GM04504 (cell line): ENCODE results near the gene HSD17B1.
"Not testable (repeated sequence)": the region's sequence is repeated elsewhere in the genome, so short reads cannot be mapped to it uniquely, and the experiment has no call there.

ENCODE experiments used
- DNase-seq: peaks from one replicate; pipeline ENCODE4 v3.0.0-alpha.2; 2012; ENCODE audit warnings: low read depth

Gene HSD17B1

GRCh38 chr17:42552736-42553135 lies at the start of gene HSD17B1:
HSD17B1 (plus strand) TSS chr17:42552923; CDS start chr17:42552934, 11 bp downstream.
- DNase-seq, result not testable (repeated sequence)

DNA sequence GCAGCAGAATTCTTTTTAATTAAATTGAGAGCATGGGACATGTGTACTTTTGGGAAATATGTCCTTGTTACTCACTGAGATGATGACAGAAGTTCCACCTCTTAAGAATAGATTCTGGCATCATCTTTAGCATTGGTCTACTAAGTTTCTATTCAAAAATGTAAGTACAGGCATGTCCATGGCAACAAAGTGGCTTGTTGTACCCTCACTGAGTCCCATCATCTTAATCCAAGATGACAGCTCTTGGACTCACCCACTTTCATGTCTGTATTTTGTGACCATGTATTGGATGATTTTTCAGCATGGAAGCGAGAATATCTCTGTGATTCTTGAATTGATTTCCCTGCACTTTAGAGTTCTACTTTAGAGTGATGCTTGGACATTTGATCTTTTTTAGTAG lies 49.8 kb upstream of the HSD17B1 start:
- no peak for DNase-seq

DNA sequence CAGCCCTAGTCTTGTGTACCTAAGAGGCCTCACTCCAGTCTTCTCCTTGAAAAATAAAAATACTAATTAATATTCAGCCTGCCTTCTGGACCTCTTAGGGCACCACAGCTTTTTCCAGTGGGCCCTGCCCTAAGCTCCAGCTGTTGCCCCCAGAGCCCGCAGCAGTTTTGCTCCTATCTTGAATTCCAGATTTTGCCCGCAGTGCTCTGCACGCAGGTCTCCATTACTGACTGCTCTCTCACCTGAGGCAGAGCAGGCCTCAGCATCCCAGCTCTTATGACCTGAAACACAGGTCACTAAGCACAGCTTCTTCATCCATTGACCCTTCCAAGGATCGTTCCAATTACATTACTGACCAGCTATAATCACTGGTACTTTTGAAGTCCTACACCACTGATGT lies 45.1 kb upstream of the HSD17B1 start:
- no peak for DNase-seq

DNA sequence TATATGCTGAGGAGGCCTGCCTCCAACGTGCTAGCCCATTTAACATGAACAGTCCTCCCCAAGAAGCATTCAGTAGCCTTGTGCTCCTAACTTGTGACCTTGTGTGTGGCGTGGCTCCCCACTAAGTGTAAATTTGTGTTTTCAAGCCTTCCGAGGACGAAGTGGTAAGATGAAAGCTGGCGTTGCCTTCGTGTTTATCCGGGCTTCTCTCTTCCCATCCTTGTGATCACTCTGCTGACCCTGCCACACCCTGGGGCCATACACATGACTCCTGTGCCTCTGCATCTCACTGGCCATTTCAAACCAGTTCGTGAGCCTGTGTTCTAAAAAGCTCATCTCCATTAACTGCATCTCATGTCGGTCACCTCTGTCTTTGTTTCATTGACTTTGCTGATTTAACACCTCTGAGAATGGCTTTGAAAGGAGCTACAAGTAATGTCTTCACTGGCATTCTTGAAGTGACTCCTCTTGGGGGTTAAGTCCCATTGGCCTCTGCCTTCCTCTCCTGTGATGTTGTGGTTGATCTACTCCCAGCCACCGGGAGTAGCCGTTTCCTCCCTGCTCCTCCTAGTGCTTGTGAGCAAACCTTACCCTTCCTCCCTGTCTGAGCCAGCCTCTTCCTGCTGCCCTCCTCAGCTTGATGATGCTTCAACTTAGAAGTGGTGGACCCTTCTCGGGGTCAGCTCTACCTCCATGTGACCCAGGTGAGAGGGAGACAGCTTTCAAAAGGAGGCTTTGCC lies 44.1 kb upstream of the HSD17B1 start:
- no peak for DNase-seq

DNA sequence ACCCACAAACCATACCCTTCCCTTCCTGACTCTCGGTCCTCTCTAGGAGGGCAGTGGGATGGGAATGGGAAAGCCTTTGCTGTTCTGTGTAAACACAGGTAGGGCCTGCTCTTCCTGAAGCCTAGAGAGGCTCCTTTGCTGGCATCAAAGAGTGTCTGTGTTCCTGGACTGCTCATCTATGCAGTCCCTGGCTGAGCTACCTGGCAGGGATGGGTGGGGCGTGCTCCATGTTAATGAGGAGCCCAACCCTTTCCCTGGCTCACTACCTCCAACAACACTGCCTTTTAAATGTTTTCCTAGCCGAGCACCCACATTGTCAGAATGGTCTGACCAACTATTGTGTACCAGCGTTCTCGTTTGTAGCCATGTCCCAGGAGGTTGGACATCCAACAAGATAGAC lies 43.3 kb upstream of the HSD17B1 start:
- DNase-seq, result no peak

DNA sequence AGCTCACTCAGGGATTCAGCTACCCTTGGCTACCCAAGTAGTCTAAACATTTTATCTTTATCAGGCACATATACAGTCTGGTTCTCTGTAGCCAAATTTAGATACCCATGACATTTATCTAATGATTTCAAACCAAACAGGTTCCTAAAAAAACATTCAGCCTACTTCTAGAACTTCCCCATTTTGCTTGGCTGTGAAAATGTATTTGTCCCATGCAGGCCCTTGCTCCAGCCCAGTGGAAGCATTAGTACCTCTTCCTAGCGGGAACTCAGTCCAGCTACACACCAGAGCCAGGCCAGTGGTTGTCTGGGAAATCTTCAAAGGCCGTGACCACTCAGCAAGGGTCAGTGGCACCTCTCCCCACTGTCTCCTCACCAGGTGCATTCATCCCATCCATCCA lies 42.9 kb upstream of the HSD17B1 start:
- DNase-seq, result no peak

GRCh38 chr17:42512246-42512645 lies 40.5 kb upstream of the HSD17B1 start:
- no peak for DNase-seq

DNA sequence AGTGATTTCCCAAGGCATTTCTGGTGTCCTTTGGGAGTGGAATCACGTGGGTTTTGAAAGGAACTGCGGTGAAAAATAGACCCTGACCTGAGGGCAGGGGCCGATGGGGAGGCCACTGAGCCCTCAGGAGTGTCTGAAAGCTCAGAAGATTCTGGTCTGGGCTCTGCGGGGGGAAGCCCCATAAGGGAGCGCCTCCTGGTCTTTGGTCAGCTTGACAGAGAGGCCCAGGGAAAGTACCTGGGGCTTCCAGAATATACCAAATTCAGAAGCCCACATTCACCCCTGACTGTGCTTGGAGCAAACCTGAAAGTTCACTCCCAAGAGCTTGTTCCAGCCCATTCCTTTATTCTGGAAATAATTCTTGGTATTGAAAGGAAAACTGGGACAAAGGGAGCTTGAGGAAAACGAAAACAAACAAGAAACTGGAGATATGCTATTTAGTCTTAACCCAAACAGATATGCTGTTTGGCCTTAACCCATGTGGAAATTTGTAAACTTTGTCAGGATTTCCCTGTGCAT lies 39.9 kb upstream of the HSD17B1 start:
- DNase-seq, result no peak

GRCh38 chr17:42513686-42514085 lies 39.0 kb upstream of the HSD17B1 start:
- no peak for DNase-seq

DNA sequence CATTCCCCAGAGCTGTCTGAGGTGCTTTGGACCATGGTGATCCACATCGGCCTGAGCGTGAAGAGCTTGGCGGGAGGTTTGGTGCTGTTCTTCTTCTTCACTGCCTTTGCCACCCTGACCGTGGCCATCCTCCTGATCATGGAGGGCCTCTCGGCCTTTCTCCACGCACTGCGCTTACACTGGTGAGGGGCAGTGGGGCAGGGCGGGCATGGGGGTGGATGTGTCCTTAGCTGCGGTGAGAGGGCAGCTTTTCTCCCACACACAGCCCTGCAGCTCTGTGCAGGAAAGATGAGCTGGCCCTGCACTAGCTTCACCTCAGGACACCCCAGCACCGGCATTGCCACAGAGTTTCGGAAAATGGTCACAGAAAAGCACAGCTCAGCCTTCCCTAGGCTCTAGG lies 38.4 kb upstream of the HSD17B1 start:
- DNase-seq, result no peak

DNA sequence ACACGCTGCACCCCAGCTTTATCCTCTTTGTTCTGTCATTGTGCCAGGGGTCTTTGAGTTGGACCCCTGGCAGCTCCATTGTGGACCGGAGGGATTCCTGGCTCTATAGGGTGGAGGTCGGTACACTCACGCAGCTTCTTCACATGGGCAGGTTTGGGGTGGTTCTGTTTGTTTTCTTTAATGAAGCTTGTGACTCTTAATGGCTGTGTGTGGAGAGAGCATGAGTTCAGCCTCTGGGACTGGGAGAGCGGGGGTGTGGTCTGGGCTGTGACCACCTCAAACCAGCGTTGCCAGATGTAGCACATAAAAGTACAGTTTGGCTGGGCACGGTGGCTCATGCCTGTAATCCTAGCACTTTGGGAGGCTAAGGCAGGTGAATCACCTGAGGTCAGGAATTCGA lies 37.9 kb upstream of the HSD17B1 start:
- no peak for DNase-seq

GRCh38 chr17:42517516-42517915 lies 35.2 kb upstream of the HSD17B1 start:
- DNase-seq, result peak; percentile 89

- DNase-seq, result peak; percentile 96
These were observed 34.5 kb upstream of the HSD17B1 start for GRCh38 chr17:42518046-42518754.

- no peak for DNase-seq
These were observed 33.8 kb upstream of the HSD17B1 start for GRCh38 chr17:42518755-42519545.

DNA sequence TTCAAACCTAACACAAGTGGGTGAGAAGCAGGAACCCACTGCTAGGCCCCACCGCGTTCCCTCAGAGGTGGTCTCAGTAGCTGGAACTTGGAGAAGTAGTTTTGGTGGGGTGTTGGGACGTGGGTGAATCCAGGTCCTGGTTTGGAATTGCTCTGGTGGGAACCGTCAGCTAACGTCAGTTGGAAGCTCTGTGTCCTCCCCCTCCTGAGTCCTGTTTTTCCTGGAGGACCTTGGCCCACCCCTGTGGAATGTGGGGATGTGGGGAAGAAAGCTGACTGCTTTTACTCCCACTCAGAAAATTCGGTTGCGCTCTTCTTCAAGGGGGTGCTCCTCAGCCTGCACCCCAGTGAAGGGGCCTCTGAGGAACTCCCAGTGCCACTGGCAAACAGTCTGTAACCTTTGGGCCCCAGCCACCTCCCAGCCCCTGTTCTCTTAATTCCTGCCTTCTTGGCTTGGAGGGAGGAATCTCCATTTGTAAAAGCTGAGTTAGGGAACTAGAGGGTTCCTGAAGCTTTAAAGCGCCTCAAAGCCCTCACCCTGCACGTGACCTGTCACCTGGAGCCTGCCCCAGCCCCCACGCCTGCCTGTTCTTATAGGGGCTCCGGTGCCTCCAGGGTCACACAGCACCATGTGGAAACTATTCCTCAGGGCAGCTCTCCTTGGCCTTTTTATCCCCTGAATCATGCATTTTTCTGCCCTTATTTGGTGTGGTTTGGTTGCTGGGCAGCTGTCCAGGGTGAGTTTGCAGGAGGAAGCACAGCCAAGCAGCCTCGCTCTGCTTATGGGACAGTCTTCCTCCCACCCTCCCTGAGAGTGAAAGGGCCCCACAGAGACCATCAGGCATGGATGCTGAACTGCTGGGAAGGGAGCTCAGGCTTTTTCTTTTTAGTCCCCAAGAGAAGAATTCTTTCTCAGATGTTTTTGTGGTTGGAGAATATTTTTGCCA lies 32.9 kb upstream of the HSD17B1 start:
- DNase-seq, result peak; percentile 99

GRCh38 chr17:42520540-42520951 lies 32.2 kb upstream of the HSD17B1 start:
- DNase-seq, result no peak

DNA sequence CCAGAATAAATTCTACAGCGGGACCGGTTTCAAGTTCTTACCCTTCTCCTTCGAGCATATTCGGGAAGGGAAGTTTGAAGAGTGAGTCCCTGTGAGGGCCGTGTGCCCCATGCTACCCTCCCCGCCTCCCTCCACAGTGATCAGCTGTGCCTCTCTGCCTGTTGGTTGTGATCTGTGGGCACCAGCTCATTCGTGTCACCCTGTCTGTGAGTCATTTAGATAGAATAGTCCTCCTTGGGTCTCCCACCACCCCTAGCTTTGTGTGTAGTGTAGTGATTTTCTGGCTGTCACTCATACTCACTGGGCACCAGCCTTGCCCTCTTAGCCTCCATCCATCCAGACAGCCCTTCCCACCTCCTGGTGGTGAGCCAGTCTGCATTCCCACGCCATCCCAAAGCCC lies 31.7 kb upstream of the HSD17B1 start:
- DNase-seq, result no peak

- no peak for DNase-seq
These were observed 31.0 kb upstream of the HSD17B1 start for GRCh38 chr17:42521666-42522262.

GRCh38 chr17:42522263-42522790 lies 30.4 kb upstream of the HSD17B1 start:
- DNase-seq, result no peak

- no peak for DNase-seq
These were observed 29.9 kb upstream of the HSD17B1 start for GRCh38 chr17:42522798-42523278.

- peak; percentile 51 for DNase-seq
These were observed 27.5 kb upstream of the HSD17B1 start for GRCh38 chr17:42525221-42525620.
